PFSK-1 (cell line): Measurements from ENCODE around the gene MCL1.

Experiments
- POLR2AphosphoS5 ChIP-seq: IDR thresholded peaks from 2 replicates; pipeline ENCODE4 v1.6.1; 2012; ENCODE audit warnings: low read depth, mild to moderate bottlenecking, control low read depth, low read length, moderate library complexity
- SIN3A ChIP-seq: IDR thresholded peaks from 2 replicates; pipeline ENCODE4 v1.6.1; 2012; ENCODE audit warnings: mild to moderate bottlenecking, low read length, moderate library complexity, borderline replicate concordance; ENCODE audit not compliant: insufficient read depth
- TAF1 ChIP-seq: IDR thresholded peaks from 2 replicates; pipeline ENCODE4 v1.6.1; 2012; ENCODE audit warnings: low read length, control low read depth, borderline replicate concordance; ENCODE audit not compliant: insufficient read depth
- TF ChIP-seq, protein P1 (sequence below), 2 experiments: IDR thresholded peaks; 2 replicates each; pipeline versions ENCODE4 v1.6.1 to v1.8.0; 2011 to 2012; ENCODE audit warnings: low read depth in 2 of 2, low read length in 2 of 2, control low read depth in 1 of 2, inconsistent platforms in 1 of 2, mild to moderate bottlenecking in 1 of 2, moderate library complexity in 1 of 2; ENCODE audit not compliant: insufficient read depth in 1 of 2

DNA sequence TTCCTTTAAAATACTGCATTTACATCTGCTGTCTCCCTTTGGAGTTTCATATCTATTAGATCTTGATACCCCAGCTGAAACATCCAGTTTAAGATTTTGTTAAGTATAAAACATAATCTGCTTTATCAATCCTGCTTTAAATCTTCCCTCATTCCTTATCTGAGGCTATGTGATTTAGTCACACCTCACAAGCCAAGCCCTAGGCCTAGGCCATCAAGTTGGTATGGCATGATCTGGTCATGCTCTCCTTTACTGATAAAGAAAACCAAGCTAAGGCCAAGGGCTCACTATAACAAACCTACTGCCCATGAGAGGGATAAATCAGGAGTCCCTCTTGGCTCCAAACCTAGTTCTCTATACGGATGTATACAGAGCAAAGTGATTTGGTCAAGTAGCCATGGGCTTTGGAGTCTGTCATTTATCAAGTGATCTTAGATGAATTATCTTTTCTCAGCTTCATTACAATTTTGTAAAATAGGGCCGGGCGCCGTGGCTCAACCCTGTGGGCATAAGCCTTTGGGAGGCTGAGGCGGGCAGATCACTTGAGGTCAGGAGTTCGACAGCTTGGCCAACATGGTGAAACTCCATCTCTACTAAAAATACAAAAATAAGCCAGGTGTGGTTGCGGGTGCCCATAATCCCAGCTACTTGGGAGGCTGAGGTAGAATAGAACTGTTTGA, 27.2 kb upstream of the MCL1 start:
- TF ChIP-seq POLR2AphosphoS5 (no peak), TAF1 (no peak), SIN3A (no peak)
- TF ChIP-seq, protein P1, sequence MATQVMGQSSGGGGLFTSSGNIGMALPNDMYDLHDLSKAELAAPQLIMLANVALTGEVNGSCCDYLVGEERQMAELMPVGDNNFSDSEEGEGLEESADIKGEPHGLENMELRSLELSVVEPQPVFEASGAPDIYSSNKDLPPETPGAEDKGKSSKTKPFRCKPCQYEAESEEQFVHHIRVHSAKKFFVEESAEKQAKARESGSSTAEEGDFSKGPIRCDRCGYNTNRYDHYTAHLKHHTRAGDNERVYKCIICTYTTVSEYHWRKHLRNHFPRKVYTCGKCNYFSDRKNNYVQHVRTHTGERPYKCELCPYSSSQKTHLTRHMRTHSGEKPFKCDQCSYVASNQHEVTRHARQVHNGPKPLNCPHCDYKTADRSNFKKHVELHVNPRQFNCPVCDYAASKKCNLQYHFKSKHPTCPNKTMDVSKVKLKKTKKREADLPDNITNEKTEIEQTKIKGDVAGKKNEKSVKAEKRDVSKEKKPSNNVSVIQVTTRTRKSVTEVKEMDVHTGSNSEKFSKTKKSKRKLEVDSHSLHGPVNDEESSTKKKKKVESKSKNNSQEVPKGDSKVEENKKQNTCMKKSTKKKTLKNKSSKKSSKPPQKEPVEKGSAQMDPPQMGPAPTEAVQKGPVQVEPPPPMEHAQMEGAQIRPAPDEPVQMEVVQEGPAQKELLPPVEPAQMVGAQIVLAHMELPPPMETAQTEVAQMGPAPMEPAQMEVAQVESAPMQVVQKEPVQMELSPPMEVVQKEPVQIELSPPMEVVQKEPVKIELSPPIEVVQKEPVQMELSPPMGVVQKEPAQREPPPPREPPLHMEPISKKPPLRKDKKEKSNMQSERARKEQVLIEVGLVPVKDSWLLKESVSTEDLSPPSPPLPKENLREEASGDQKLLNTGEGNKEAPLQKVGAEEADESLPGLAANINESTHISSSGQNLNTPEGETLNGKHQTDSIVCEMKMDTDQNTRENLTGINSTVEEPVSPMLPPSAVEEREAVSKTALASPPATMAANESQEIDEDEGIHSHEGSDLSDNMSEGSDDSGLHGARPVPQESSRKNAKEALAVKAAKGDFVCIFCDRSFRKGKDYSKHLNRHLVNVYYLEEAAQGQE (IDR thresholded peaks at IDR 0.05; ENCODE audit: insufficient read depth in 1 of 2, low read depth in 2 of 2, low read length in 2 of 2): no peak
